ENCODE measurements around the gene KLHL21. TPM values are rescaled to one million over a fixed set of nuclear protein-coding genes. Genes with fewer than 3 reads are reported as not detected.

The KLHL21 gene
- total and polyA plus RNA-seq, 10 of the 15 experiments (the other 5 are each of a cell fraction or from before 2014, with no cell fraction given), result 0.76 to 12.2 (median 5.2) TPM

DNA sequence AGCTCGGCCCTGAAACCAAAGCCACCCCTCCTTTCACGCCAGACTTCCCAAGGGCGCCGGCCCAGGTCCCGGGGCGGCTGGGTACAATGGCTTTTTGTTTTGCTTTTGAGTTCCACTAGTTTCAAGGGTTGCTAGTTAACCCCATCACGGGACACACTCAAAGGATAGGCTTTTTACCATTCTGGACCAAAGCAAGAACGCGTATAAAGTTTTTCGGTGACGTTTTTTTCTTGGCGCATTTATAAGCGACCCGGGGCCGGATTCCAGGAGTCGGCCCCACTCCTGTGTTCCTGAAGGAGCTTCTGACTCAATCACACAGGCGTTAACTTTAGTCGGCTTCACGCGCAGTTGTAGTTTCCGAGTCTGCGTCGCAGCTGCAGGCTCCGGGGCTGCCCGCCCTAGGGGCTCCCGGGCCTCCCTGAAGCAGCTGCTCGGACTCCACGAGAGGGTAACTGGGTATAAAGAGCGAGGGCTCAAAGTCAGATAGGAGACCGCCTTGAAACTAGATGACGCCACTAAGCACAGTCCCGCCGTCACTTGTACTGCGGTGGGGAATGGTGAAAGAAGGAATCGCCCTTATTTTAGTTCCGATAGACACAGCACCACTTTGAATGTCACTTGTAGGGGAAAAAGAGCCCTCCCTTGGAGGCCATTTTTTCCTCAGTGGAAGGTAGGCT lies 707 bp upstream of the KLHL21 start (continued):
- TF ChIP-seq, protein P1, sequence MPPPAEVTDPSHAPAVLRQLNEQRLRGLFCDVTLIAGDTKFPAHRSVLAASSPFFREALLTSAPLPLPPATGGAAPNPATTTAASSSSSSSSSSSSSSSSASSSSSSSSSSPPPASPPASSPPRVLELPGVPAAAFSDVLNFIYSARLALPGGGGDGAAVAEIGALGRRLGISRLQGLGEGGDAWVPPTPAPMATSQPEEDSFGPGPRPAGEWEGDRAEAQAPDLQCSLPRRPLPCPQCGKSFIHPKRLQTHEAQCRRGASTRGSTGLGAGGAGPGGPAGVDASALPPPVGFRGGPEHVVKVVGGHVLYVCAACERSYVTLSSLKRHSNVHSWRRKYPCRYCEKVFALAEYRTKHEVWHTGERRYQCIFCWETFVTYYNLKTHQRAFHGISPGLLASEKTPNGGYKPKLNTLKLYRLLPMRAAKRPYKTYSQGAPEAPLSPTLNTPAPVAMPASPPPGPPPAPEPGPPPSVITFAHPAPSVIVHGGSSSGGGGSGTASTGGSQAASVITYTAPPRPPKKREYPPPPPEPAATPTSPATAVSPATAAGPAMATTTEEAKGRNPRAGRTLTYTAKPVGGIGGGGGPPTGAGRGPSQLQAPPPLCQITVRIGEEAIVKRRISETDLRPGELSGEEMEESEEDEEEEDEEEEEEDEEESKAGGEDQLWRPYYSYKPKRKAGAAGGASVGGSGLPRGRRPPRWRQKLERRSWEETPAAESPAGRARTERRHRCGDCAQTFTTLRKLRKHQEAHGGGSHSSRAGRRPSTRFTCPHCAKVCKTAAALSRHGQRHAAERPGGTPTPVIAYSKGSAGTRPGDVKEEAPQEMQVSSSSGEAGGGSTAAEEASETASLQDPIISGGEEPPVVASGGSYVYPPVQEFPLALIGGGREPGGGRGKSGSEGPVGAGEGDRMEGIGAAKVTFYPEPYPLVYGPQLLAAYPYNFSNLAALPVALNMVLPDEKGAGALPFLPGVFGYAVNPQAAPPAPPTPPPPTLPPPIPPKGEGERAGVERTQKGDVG (CRISPR knock-in tag; IDR thresholded peaks at IDR 0.05), result no peak
- TF ChIP-seq ELK1 (IDR thresholded peaks at IDR 0.05; ENCODE audit: low read depth, low read length), result no peak
- TF ChIP-seq, protein P2, sequence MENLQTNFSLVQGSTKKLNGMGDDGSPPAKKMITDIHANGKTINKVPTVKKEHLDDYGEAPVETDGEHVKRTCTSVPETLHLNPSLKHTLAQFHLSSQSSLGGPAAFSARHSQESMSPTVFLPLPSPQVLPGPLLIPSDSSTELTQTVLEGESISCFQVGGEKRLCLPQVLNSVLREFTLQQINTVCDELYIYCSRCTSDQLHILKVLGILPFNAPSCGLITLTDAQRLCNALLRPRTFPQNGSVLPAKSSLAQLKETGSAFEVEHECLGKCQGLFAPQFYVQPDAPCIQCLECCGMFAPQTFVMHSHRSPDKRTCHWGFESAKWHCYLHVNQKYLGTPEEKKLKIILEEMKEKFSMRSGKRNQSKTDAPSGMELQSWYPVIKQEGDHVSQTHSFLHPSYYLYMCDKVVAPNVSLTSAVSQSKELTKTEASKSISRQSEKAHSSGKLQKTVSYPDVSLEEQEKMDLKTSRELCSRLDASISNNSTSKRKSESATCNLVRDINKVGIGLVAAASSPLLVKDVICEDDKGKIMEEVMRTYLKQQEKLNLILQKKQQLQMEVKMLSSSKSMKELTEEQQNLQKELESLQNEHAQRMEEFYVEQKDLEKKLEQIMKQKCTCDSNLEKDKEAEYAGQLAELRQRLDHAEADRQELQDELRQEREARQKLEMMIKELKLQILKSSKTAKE (IDR thresholded peaks at IDR 0.05; ENCODE audit: low read depth, poor library complexity, severe bottlenecking), result no peak
- no peak for TF ChIP-seq BMI1 (IDR thresholded peaks at IDR 0.05; ENCODE audit: borderline replicate concordance)
- TF ChIP-seq FOXM1 (IDR thresholded peaks at IDR 0.05; ENCODE audit: low read depth, low read length), result no peak
- no peak for TF ChIP-seq ZNF24 (IDR thresholded peaks at IDR 0.05)
- TF ChIP-seq MYB (IDR thresholded peaks at IDR 0.05; ENCODE audit: borderline replicate concordance, low read depth, low read length), result no peak
- no peak for TF ChIP-seq FOS (IDR thresholded peaks at IDR 0.05; ENCODE audit: borderline replicate concordance, extremely low read depth, insufficient read length)
- TF ChIP-seq JUND (IDR thresholded peaks at IDR 0.05; ENCODE audit: low read depth, low read length), result no peak
- no peak for TF ChIP-seq BHLHE40 (IDR thresholded peaks at IDR 0.05; ENCODE audit: borderline replicate concordance in 1 of 2, low read depth in 2 of 2, low read length in 1 of 2)
- TF ChIP-seq YY1 (IDR thresholded peaks at IDR 0.05; ENCODE audit: low read depth, low read length), result peak; percentile 50
- no peak for TF ChIP-seq ZNF384 (IDR thresholded peaks at IDR 0.05; ENCODE audit: borderline replicate concordance, low read depth, low read length)
- no peak for TF ChIP-seq STAT3 (IDR thresholded peaks at IDR 0.05; ENCODE audit: low read depth, low read length)
- TF ChIP-seq MEF2A (IDR thresholded peaks at IDR 0.05; ENCODE audit: insufficient read depth, low read depth, low read length), result no peak
- no peak for TF ChIP-seq PAX5 (IDR thresholded peaks at IDR 0.05; ENCODE audit: borderline replicate concordance, low read depth, low read length)
- TF ChIP-seq, protein P3, sequence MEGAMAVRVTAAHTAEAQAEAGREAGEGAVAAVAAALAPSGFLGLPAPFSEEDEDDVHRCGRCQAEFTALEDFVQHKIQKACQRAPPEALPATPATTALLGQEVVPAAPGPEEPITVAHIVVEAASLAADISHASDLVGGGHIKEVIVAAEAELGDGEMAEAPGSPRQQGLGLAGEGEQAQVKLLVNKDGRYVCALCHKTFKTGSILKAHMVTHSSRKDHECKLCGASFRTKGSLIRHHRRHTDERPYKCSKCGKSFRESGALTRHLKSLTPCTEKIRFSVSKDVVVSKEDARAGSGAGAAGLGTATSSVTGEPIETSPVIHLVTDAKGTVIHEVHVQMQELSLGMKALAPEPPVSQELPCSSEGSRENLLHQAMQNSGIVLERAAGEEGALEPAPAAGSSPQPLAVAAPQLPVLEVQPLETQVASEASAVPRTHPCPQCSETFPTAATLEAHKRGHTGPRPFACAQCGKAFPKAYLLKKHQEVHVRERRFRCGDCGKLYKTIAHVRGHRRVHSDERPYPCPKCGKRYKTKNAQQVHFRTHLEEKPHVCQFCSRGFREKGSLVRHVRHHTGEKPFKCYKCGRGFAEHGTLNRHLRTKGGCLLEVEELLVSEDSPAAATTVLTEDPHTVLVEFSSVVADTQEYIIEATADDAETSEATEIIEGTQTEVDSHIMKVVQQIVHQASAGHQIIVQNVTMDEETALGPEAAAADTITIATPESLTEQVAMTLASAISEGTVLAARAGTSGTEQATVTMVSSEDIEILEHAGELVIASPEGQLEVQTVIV (IDR thresholded peaks at IDR 0.05; ENCODE audit: borderline replicate concordance, partially characterized antibody), result no peak
- TF ChIP-seq, protein P4, sequence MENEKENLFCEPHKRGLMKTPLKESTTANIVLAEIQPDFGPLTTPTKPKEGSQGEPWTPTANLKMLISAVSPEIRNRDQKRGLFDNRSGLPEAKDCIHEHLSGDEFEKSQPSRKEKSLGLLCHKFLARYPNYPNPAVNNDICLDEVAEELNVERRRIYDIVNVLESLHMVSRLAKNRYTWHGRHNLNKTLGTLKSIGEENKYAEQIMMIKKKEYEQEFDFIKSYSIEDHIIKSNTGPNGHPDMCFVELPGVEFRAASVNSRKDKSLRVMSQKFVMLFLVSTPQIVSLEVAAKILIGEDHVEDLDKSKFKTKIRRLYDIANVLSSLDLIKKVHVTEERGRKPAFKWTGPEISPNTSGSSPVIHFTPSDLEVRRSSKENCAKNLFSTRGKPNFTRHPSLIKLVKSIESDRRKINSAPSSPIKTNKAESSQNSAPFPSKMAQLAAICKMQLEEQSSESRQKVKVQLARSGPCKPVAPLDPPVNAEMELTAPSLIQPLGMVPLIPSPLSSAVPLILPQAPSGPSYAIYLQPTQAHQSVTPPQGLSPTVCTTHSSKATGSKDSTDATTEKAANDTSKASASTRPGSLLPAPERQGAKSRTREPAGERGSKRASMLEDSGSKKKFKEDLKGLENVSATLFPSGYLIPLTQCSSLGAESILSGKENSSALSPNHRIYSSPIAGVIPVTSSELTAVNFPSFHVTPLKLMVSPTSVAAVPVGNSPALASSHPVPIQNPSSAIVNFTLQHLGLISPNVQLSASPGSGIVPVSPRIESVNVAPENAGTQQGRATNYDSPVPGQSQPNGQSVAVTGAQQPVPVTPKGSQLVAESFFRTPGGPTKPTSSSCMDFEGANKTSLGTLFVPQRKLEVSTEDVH (IDR thresholded peaks at IDR 0.05; ENCODE audit: low read depth, partially characterized antibody), result no peak

Measured in GM12878 (cell line).